OCI-LY1 (cell line): Measurements from ENCODE around the gene TXNRD3.

Source experiments
- EZH2 ChIP-seq: fragments of 200-600 bp; sonication (generic), shearing (Covaris generic); IDR thresholded peaks from 2 replicates; pipeline ENCODE4 v1.8.0; 2017; ENCODE audit warnings: borderline replicate concordance, mixed run types, mild to moderate bottlenecking, antibody characterized with exemption, low read length, moderate library complexity, mixed read lengths
- TF ChIP-seq, protein P1 (sequence below): fragments of 200-600 bp; sonication (generic), shearing (Covaris generic); IDR thresholded peaks from 2 replicates; pipeline ENCODE4 v1.5.1; 2017; ENCODE audit warnings: mild to moderate bottlenecking, antibody characterized with exemption, low read length, moderate library complexity, mixed read lengths

DNA sequence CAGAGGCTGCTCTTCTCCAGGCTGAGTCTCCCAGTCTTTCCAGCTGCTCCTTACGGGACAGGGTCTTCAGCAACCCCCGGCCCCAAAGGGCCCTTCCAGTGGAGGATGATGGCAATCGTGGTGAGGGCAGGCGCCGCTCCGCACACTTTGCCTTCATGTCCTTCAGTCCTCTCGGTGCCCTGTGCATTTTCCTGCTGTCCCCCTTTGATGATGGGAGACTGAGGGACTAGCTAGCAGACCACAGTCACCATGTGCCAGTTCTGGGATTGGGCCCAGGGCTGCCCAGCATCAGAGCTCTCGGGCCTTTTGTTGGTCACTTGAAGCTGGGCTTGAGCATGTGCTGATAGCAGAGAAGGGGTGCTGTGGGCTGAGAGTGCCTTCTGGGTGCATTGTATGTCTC is 8.8 kb upstream of the TXNRD3 start:
- TF ChIP-seq, protein P1, sequence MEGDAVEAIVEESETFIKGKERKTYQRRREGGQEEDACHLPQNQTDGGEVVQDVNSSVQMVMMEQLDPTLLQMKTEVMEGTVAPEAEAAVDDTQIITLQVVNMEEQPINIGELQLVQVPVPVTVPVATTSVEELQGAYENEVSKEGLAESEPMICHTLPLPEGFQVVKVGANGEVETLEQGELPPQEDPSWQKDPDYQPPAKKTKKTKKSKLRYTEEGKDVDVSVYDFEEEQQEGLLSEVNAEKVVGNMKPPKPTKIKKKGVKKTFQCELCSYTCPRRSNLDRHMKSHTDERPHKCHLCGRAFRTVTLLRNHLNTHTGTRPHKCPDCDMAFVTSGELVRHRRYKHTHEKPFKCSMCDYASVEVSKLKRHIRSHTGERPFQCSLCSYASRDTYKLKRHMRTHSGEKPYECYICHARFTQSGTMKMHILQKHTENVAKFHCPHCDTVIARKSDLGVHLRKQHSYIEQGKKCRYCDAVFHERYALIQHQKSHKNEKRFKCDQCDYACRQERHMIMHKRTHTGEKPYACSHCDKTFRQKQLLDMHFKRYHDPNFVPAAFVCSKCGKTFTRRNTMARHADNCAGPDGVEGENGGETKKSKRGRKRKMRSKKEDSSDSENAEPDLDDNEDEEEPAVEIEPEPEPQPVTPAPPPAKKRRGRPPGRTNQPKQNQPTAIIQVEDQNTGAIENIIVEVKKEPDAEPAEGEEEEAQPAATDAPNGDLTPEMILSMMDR = no peak
- TF ChIP-seq EZH2 = no peak
